Measurements from ENCODE around the gene AGAP1. TPM values are rescaled to one million over a fixed set of nuclear protein-coding genes. Genes with fewer than 3 reads are reported as not detected.

Gene AGAP1
- total RNA-seq, 1 experiment from 2014 or later, result 25.8 TPM

DNA sequence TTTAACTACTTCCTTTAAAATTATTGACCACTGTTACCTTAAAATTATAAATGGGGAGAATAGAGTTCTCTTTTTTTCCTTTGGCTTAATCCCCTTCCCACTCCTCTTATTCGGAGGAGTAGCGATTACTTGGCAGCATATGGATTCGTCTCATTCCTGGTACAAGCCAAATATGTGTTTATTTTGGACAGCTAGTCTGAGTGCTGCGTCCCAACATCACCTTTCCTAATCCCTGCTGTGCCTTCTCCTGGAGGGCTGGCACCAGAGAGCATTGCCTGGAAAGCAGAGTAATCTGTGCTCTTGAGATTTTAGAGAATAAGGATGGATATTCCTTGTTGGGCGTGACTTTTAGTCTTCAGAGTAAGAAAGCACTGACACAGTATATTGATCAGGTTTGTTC lies 185.6 kb downstream of the AGAP1 start:
- Histone ChIP-seq H3K56ac (ENCODE audit: insufficient read length, low read depth, low read length) (no peak overlapping the region), H4K5ac (ENCODE audit: insufficient read length, low read depth, low read length) (no peak overlapping the region), H3K4me1 (ENCODE audit: insufficient read depth, low read length) (no peaks in the 10 kb centered on the region), H3K23me2 (ENCODE audit: insufficient read length, low read depth, low read length, poor library complexity, severe bottlenecking) (no peaks in the 10 kb centered on the region), H3K27ac (ENCODE audit: insufficient read length, low read depth, low read length) (no peak overlapping the region), H3K9ac (ENCODE audit: extremely low read depth, insufficient read length, low read length) (no peak overlapping the region), H2BK120ac (ENCODE audit: low read depth, low read length, poor library complexity, severe bottlenecking) (no peak overlapping the region), H3K27me3 (ENCODE audit: insufficient read depth, low read length) (no peaks in the 10 kb centered on the region), H2BK5ac (ENCODE audit: insufficient read length, low read length) (no peak overlapping the region), H3K23ac (ENCODE audit: insufficient read length, low read depth, low read length) (no peak overlapping the region), H2BK15ac (ENCODE audit: low read depth, low read length) (no peak overlapping the region), H4K20me1 (ENCODE audit: control insufficient read depth, insufficient read depth, insufficient read length) (peaks cover 2% of the 10 kb centered on the region), H3T11ph (ENCODE audit: low read length) (no peak overlapping the region), H3K79me2 (ENCODE audit: insufficient read depth, low read length) (peaks cover 10% of the 10 kb centered on the region; the same call in 1 of the 2 replicates), H4K91ac (ENCODE audit: insufficient read length, low read depth, low read length) (no peak overlapping the region), H3K4me2 (ENCODE audit: insufficient read depth, insufficient read length, low read length) (no peak overlapping the region), H3K14ac (ENCODE audit: insufficient read depth, low read length) (no peak overlapping the region), H2AFZ (ENCODE audit: low read length) (no peak overlapping the region), H2AK5ac (ENCODE audit: insufficient read length, low read length) (no peak overlapping the region), H3K79me1 (ENCODE audit: insufficient read depth, low read depth, low read length, poor library complexity, severe bottlenecking) (peaks cover 4% of the 10 kb centered on the region), H2BK20ac (ENCODE audit: low read depth, low read length, poor library complexity, severe bottlenecking) (no peak overlapping the region), H3K4ac (ENCODE audit: low read depth, low read length) (no peak overlapping the region), H3K9me3 (ENCODE audit: control insufficient read depth, low read depth, low read length) (no peaks in the 10 kb centered on the region), H2BK12ac (ENCODE audit: insufficient read length, low read depth, low read length) (no peak overlapping the region), H3K18ac (ENCODE audit: insufficient read length, low read depth, low read length) (no peak overlapping the region), H4K8ac (replicated peaks; ENCODE audit: insufficient read length, low read depth, low read length) (no peak overlapping the region)
- H3K27ac Mint-ChIP-seq, result no peak overlapping the region
- no peaks in the 10 kb centered on the region for H3K27me3 Mint-ChIP-seq (ENCODE audit: low read depth)
- H3K36me3 Mint-ChIP-seq (ENCODE audit: insufficient read depth in 1 of 3, low read depth in 3 of 3), result no peaks in the 10 kb centered on the region; a peak in 1 of 7 replicates
- no peak for DNase-seq
- TF ChIP-seq, protein P1, sequence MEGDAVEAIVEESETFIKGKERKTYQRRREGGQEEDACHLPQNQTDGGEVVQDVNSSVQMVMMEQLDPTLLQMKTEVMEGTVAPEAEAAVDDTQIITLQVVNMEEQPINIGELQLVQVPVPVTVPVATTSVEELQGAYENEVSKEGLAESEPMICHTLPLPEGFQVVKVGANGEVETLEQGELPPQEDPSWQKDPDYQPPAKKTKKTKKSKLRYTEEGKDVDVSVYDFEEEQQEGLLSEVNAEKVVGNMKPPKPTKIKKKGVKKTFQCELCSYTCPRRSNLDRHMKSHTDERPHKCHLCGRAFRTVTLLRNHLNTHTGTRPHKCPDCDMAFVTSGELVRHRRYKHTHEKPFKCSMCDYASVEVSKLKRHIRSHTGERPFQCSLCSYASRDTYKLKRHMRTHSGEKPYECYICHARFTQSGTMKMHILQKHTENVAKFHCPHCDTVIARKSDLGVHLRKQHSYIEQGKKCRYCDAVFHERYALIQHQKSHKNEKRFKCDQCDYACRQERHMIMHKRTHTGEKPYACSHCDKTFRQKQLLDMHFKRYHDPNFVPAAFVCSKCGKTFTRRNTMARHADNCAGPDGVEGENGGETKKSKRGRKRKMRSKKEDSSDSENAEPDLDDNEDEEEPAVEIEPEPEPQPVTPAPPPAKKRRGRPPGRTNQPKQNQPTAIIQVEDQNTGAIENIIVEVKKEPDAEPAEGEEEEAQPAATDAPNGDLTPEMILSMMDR (conservative IDR thresholded peaks at IDR 0.05), result no peak
- no CpG with 5 or more reads among the region's 5 CpGs for WGBS (ENCODE audit: extremely low coverage, insufficient read length, low lambda C conversion rate)
- no peak overlapping the region for H3K4me3 Mint-ChIP-seq
- no peaks in the 10 kb centered on the region for H3K9me3 Mint-ChIP-seq
- H3K4me1 Mint-ChIP-seq, result peaks cover 25 to 31% of the 10 kb centered on the region in 2 experiments

All from H9 (cell line).